WTC11 (cell line): ENCODE data around the gene CXCR5.

Experiments used
- AFF4 ChIP-seq: sonication (generic); formaldehyde crosslinking; IDR thresholded peaks from 2 replicates; pipeline ENCODE4 v1.8.1; 2023; ENCODE audit warnings: mild to moderate bottlenecking, missing genetic modification reagents, borderline replicate concordance
- CTCF ChIP-seq: fragments of 200-600 bp; IDR thresholded peaks from 2 replicates; pipeline ENCODE4 v1.8.0; 2022; ENCODE audit warnings: antibody characterized with exemption
- FOXP4 ChIP-seq: sonication (generic); formaldehyde crosslinking; IDR thresholded peaks from 2 replicates; pipeline ENCODE4 v1.8.0; 2022; ENCODE audit warnings: mild to moderate bottlenecking, missing genetic modification reagents
- GRHL2 ChIP-seq: fragments of 250-450 bp; sonication (Bioruptor Pico); IDR thresholded peaks from 2 replicates; pipeline ENCODE4 v1.8.0; 2022; ENCODE audit warnings: mild to moderate bottlenecking, moderate library complexity; ENCODE audit not compliant: insufficient replicate concordance, severe bottlenecking
- JUN ChIP-seq: sonication (generic); formaldehyde crosslinking; IDR thresholded peaks from 2 replicates; pipeline ENCODE4 v1.8.0; 2023; ENCODE audit warnings: mild to moderate bottlenecking, missing genetic modification reagents
- KAT7 ChIP-seq: sonication (generic); formaldehyde crosslinking; IDR thresholded peaks from 2 replicates; pipeline ENCODE4 v1.8.1; 2023; ENCODE audit warnings: missing genetic modification reagents, mild to moderate bottlenecking, borderline replicate concordance
- MXD4 ChIP-seq: fragments of 250-450 bp; sonication (Bioruptor Pico); IDR thresholded peaks from 2 replicates; pipeline ENCODE4 v1.8.0; 2021; ENCODE audit warnings: mild to moderate bottlenecking, moderate library complexity, borderline replicate concordance
- NR1H2 ChIP-seq: sonication (generic); formaldehyde crosslinking; IDR thresholded peaks from 2 replicates; pipeline ENCODE4 v1.9.0; 2021; ENCODE audit warnings: mild to moderate bottlenecking, moderate library complexity, missing genetic modification reagents
- RELA ChIP-seq: sonication (generic); formaldehyde crosslinking; IDR thresholded peaks from 2 replicates; pipeline ENCODE4 v1.8.1; 2022; ENCODE audit warnings: missing genetic modification reagents, mild to moderate bottlenecking, borderline replicate concordance
- SMAD4 ChIP-seq: sonication (generic); formaldehyde crosslinking; IDR thresholded peaks from 2 replicates; pipeline ENCODE4 v1.8.0; 2022; ENCODE audit warnings: mild to moderate bottlenecking, missing genetic modification reagents
- SP1 ChIP-seq: sonication (generic); formaldehyde crosslinking; conservative IDR thresholded peaks from 2 replicates; pipeline ENCODE4 v1.8.1; 2022; ENCODE audit warnings: missing genetic modification reagents
- STAT6 ChIP-seq: sonication (generic); formaldehyde crosslinking; conservative IDR thresholded peaks from 2 replicates; pipeline ENCODE4 v1.8.1; 2023; ENCODE audit warnings: mild to moderate bottlenecking, low read depth, missing genetic modification reagents, moderate library complexity
- USF2 ChIP-seq: sonication (generic); formaldehyde crosslinking; IDR thresholded peaks from 2 replicates; pipeline ENCODE4 v1.8.1; 2023; ENCODE audit warnings: mild to moderate bottlenecking, missing genetic modification reagents, moderate library complexity
- ZBTB21 ChIP-seq: sonication (generic); formaldehyde crosslinking; IDR thresholded peaks from 2 replicates; pipeline ENCODE4 v1.8.1; 2023; ENCODE audit warnings: mild to moderate bottlenecking, missing genetic modification reagents, borderline replicate concordance

- TF ChIP-seq CTCF (no peak), AFF4 (no peak), GRHL2 (CRISPR knock-in tag) (no peak), JUN (CRISPR knock-in tag) (no peak), SP1 (no peak), MXD4 (no peak), STAT6 (CRISPR knock-in tag) (no peak), FOXP4 (CRISPR knock-in tag) (no peak), NR1H2 (CRISPR knock-in tag) (no peak), USF2 (CRISPR knock-in tag) (no peak), RELA (CRISPR knock-in tag) (no peak), ZBTB21 (CRISPR knock-in tag) (no peak), KAT7 (CRISPR knock-in tag) (no peak), SMAD4 (CRISPR knock-in tag) (no peak)
Measured at GRCh38 chr11:118884875-118885274, 1.2 kb downstream of the CXCR5 start.
